ENCODE measurements around the gene STIM2. TPM values are rescaled to one million over a fixed set of nuclear protein-coding genes. Genes with fewer than 3 reads are reported as not detected.

STIM2 gene
- total RNA-seq, 4 donors from 2014 or later, result 16.9 to 29.5 (median 22.4) TPM

GRCh38 chr4:26936284-26937065 is 75.8 kb downstream of the STIM2 start:
- ATAC-seq (ENCODE audit: low FRiP score) (no peak), DNase-seq (ENCODE audit: low spot score) (no peak)
- TF ChIP-seq, protein P1, sequence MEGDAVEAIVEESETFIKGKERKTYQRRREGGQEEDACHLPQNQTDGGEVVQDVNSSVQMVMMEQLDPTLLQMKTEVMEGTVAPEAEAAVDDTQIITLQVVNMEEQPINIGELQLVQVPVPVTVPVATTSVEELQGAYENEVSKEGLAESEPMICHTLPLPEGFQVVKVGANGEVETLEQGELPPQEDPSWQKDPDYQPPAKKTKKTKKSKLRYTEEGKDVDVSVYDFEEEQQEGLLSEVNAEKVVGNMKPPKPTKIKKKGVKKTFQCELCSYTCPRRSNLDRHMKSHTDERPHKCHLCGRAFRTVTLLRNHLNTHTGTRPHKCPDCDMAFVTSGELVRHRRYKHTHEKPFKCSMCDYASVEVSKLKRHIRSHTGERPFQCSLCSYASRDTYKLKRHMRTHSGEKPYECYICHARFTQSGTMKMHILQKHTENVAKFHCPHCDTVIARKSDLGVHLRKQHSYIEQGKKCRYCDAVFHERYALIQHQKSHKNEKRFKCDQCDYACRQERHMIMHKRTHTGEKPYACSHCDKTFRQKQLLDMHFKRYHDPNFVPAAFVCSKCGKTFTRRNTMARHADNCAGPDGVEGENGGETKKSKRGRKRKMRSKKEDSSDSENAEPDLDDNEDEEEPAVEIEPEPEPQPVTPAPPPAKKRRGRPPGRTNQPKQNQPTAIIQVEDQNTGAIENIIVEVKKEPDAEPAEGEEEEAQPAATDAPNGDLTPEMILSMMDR (IDR thresholded peaks at IDR 0.05), result no peak

GRCh38 chr4:26937139-26937538 is 76.5 kb downstream of the STIM2 start:
- TF ChIP-seq, protein P1 (IDR thresholded peaks at IDR 0.05), result no peak
- no peak for DNase-seq (ENCODE audit: low spot score)
- no peak for ATAC-seq (ENCODE audit: low FRiP score)

DNA sequence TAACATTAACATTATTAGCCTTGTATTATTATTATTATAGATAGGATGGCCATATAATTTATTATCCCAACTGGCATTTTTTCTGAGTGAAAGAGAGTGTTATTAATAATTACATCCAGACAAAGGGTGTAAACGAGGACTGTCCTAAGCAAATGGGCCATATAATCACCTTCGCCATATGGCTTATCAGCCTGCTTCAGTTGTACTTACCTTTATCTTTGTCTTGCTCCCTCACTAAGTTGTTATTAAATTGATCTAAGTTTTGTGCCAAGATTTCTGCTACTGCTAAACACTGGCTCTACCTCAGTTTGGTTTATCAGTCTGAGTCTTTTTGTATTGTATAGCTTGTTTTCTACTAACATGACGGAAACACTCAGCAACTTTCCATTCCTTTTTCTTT is 76.9 kb downstream of the STIM2 start:
- TF ChIP-seq, protein P1 (IDR thresholded peaks at IDR 0.05), result no peak
- ATAC-seq (ENCODE audit: low FRiP score), result no peak
- DNase-seq (ENCODE audit: low spot score), result no peak

DNA sequence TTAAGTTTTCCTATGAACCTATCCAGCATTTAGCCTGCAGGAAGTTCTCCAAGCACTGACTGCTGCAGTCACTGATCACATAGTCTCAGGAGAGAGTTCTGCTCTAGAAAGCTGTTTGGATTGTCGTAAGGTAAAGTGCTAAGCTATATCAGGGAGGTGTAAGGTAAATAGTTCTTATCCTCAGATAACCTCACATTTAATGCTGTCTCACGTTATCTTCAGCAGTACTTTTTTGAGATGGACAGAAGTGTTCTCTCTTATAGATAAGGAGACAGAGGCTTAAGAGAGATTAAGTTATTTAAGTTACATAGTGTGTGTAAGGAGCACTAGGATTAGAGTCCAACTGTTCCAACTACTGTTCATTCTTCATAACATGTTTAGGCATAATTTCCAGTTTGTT is 77.9 kb downstream of the STIM2 start:
- ATAC-seq (ENCODE audit: low FRiP score) (no peak), DNase-seq (ENCODE audit: low spot score) (no peak)
- TF ChIP-seq, protein P1 (IDR thresholded peaks at IDR 0.05), result no peak

- TF ChIP-seq, protein P1 (IDR thresholded peaks at IDR 0.05), result no peak
- ATAC-seq (ENCODE audit: low FRiP score) (no peak), DNase-seq (ENCODE audit: low spot score) (no peak)
Measured at GRCh38 chr4:26941951-26942350, 81.3 kb downstream of the STIM2 start.

DNA sequence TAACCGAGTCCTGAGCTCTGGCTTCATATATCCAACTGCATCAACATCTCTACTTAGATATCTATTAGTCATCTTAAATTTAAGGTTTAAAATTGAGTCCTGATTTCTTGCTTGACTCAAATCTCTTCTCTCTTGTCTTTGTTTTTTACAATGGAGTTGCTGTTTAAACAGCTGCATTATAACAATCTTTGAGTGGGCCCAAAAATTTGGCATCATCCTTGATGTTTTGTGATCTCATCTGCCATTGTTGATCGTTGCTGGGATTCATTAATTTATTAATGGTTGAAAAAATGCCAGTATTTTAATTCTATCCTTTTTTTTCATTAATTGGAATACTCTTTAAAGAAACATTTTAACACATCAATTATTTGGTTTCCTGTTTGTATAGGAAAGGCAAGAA is 82.2 kb downstream of the STIM2 start:
- ATAC-seq (ENCODE audit: low FRiP score) (no peak), DNase-seq (ENCODE audit: low spot score) (no peak)
- TF ChIP-seq, protein P1 (IDR thresholded peaks at IDR 0.05), result no peak

GRCh38 chr4:26943391-26943790 is 82.8 kb downstream of the STIM2 start:
- ATAC-seq (ENCODE audit: low FRiP score) (no peak), DNase-seq (ENCODE audit: low spot score) (no peak)
- TF ChIP-seq, protein P1 (IDR thresholded peaks at IDR 0.05), result no peak
